GM18867 (cell line): Measurements from ENCODE around the gene TSTD2.

ENCODE experiments used
- ATAC-seq: cut with Tn5 transposase; IDR thresholded peaks from one replicate; pipeline ENCODE4 v1.9.1; 2021; ENCODE audit warnings: mild to moderate bottlenecking, moderate library complexity; ENCODE audit not compliant: unreplicated experiment

TSTD2 gene

GRCh38 chr9:97632985-97633858 lies at the start of gene TSTD2, which contains the start of gene NCBP1:
TSTD2 (minus strand) TSS chr9:97633368; CDS start chr9:97627562, 5,806 bp downstream.
NCBP1 (plus strand) TSS chr9:97633821; CDS start chr9:97633882, 61 bp downstream.
- ATAC-seq: peak; percentile 88

DNA sequence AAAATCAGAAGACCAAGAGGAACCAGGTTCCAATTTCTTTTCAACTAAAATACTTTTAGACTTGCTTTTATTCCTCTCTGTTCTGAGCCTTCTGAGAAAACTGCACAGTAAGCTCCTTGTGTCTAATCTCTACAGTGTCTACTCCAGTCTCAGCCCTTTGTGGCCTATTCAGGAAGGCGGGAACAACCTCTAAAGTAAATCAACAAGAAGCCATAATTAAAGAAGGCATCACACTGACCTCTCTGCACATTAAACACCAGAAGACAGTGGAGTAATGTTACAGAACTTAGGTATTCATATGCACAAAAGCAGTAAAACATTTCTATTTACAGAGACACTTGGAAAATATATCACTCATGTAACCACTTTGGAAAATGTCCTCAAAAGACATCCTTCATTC lies 49.1 kb upstream of the TSTD2 start:
- ATAC-seq: no peak

GRCh38 chr9:97675655-97676054 lies 42.5 kb upstream of the TSTD2 start:
- peak; percentile 58 for ATAC-seq

- ATAC-seq: no peak
Observed at GRCh38 chr9:97673922-97674321, 40.8 kb upstream of the TSTD2 start.

GRCh38 chr9:97672403-97672802 lies 39.2 kb upstream of the TSTD2 start:
- no peak for ATAC-seq

DNA sequence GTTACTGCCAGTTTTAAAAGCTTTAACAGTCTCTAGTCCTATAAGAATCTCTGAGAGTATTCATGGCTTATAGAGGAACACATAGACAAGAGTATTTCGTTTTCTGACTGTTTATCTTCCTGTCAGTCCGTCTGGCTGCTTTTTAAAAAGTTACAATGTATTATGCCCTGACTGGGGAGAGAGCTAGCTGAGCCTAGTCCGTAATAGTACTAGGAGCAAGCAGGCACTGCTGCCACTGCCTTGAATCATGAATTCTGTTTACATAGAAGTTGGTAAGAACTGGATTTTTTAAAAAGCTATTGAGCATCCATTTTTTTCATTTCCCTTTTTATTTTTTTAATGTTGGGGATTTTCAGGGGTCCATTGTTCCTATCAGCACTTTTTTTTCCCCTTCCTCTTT lies 37.4 kb upstream of the TSTD2 start:
- ATAC-seq: no peak

GRCh38 chr9:97668485-97668884 lies 35.3 kb upstream of the TSTD2 start:
- ATAC-seq: no peak

GRCh38 chr9:97666907-97667686 lies 33.9 kb upstream of the TSTD2 start:
- ATAC-seq: no peak

DNA sequence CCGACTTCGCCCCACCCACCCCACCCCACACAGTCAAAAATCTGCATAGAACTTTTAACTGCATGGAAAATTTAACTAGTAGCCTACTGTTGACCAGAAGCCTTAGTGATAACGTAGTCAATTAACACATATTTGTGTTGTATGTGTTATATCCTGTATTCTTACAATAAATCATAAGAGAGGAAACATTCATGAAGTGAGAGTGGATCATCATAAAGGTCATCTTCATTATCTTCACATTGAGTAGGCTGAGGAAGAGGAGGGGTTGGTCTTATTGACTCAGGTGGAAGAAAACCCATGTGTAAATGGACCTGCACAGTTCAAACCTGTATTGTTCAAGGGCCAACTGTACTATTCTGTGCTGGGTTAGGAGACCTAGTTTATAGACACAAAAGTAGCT lies 32.6 kb upstream of the TSTD2 start:
- no peak for ATAC-seq

DNA sequence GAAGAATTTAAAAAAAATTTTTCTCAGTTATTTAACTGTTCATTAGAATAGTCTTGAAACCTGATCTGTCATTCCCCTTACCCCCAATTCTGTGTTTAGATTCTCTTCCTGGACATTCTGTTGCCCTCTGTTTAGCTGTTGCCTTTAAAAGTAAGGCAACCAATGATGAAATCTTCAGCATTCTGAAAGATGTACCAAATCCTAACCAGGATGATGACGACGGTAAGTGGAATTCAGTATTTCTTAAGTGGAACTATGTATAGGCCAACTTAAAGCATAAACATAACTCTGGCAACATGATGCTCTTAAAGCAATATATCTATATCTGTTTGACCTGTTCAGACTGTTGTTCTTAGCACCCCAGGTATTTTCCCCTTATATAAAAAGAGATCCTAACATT lies 27.7 kb upstream of the TSTD2 start:
- ATAC-seq: no peak

GRCh38 chr9:97660340-97660739 lies 27.2 kb upstream of the TSTD2 start:
- no peak for ATAC-seq

GRCh38 chr9:97659771-97660170 lies 26.6 kb upstream of the TSTD2 start:
- no peak for ATAC-seq

GRCh38 chr9:97658707-97659106 lies 25.5 kb upstream of the TSTD2 start:
- no peak for ATAC-seq

DNA sequence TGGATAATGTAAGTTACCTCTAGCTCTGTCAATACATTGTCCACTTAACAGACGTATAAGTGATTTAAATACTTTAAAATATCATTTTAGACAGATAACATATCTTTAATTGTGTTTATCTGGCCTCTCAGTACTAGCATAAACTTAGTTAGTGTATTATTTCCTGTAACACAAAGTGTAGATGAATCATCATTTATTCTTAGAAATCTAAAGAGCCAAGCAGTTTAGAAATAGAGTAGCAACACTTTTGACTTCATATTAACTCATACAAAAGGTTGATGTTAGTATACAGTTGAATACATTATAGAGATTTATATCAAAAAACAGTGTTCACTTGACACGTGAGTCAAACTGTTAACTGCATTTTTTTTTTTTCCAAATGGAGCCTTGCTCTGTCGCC lies 18.5 kb upstream of the TSTD2 start:
- no peak for ATAC-seq

DNA sequence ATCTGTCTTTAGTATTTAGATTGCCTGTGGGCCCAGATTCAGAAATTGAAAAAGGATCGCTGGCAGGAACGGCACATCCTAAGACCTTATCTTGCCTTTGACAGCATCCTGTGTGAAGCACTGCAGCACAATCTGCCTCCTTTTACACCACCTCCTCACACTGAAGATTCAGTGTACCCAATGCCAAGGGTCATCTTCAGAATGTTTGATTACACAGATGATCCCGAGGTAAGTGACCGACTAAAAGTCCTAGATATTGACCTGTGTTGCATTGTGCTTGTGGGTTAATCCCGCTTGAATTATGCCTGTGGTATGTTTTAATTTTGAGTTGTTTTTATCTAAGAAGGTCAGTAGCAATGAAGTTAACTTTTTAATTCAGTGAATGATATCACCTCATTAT lies 14.8 kb upstream of the TSTD2 start:
- no peak for ATAC-seq

- no peak for ATAC-seq
Observed at GRCh38 chr9:97645720-97646119, 12.6 kb upstream of the TSTD2 start.

GRCh38 chr9:97640325-97640724 lies 7.2 kb upstream of the TSTD2 start:
- no peak for ATAC-seq

DNA sequence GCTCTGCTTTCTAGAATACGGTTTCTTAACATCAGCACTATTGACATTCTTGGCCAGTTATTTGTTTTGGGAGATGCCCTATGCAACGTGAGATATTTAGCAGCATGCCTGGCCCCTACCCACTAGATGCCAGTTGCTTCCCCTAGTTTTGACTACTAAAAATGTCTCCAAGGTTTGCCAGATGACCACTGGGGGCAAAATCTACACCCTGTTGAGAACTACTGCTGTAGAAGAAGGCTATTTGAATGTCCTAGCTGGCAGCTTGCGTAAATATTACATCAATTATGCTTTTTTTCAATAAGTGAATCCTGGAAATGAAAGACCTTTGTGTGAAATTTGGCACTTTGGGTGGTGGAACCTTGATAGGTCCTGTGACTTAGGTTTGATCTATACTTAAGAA lies 5.5 kb upstream of the TSTD2 start:
- no peak for ATAC-seq

DNA sequence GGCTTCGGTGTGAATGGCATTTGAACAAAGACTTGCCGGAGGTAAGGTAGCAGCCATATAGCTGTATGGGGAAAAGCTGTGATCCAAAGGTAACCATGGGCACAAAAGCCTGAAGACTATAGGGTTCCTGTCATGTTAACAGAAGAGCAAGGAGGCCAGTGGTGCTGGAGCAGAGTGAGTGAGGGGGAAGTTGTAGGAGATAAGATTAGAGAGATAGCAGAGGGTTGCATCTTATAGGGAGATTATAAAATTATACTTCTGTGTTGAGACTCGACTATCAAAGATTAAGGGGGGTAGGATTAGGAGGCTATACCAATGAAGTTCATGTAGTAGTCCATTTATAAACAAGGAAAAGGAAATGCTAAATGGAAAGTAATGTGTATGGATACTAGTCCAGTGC lies 3.7 kb upstream of the TSTD2 start:
- no peak for ATAC-seq

DNA sequence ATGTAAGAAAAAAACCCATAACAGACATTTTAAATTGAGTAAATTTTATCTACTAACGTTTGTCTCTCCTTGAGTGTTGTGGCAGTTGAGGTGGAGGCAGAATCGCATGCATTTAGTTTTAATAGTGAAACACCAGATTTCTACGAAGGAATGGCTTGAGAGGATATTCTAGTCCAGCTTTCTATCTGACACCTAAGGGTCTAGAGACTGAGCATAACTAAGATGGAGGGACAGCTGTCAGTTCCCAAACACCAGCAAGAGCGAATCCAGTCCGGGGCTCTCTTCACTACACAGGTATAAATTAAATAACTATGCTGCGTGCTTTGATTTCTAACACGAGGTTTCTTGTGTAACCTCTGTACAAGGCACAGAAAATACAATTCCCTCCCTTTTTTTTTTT lies 1.9 kb upstream of the TSTD2 start:
- ATAC-seq: no peak

- ATAC-seq: peak; percentile 1
Observed at GRCh38 chr9:97633859-97634490, 807 bp upstream of the TSTD2 start.
